HFF-Myc (cell line): Measurements from ENCODE around the gene TTC9C.

Experiments used
- DNase-seq: peaks from one replicate; pipeline ENCODE4 v3.0.0-alpha.2; 2011; ENCODE audit warnings: low read depth; ENCODE audit errors: extremely low read depth
- H3K4me3 ChIP-seq: replicated peaks from 2 replicates; pipeline ENCODE4 v1.5.1; 2011; ENCODE audit warnings: low read depth, mild to moderate bottlenecking, control low read depth, low read length
- CTCF ChIP-seq: IDR thresholded peaks from 2 replicates; pipeline ENCODE4 v1.5.1; 2012; ENCODE audit warnings: mild to moderate bottlenecking, low read depth, low read length, control low read depth; ENCODE audit errors: missing control alignments

Gene TTC9C

DNA sequence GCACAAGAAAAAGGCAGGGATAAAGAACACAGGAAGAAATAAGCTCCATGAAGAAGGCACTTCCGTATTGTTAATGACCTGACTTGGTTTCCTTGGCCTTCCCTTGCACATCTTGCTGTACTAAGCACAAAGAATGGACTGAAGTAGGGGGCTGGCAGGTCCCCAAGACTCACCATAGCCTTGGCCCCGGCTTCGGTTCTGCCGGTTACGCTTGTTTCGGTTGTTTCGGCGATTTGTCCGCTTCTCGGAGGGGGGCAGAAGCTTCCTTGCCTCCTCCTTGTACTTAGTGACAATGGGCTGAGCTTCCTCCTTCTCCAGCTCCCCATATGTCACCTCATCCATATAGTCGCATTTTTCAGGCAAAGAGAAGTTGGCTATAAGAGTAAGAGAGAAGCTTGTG lies 11.5 kb upstream of the TTC9C start:
- H3K4me3 ChIP-seq = no peak overlapping the region
- DNase-seq = no peak
- TF ChIP-seq CTCF = no peak

GRCh38 chr11:62719302-62719978 lies 8.8 kb upstream of the TTC9C start:
- no peak overlapping the region for H3K4me3 ChIP-seq
- TF ChIP-seq CTCF = no peak
- no peak for DNase-seq

DNA sequence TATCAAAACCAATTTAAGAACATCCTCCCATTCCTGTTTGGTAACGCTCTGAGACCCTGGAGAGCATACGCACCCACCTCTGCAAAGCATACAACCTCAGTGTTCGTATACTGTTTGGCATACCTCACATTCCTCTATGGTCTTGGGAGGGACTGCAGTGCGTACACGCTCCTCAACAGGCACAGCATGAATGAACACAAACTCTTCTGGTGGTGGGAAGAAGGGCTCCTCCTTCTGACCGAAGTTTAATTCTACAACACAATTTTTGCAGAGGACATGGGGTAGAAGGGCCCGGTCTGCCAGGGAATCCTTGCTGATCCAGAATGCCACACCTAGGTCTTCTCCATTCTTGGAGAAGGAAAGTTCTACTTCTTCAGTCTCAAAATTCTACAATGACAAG lies 6.3 kb upstream of the TTC9C start:
- DNase-seq = no peak
- peak; percentile 14 for TF ChIP-seq CTCF
- no peak overlapping the region for H3K4me3 ChIP-seq

GRCh38 chr11:62724171-62724570 lies 4.1 kb upstream of the TTC9C start:
- TF ChIP-seq CTCF = no peak
- H3K4me3 ChIP-seq = peak overlapping the region; percentile 99
- no peak for DNase-seq

DNA sequence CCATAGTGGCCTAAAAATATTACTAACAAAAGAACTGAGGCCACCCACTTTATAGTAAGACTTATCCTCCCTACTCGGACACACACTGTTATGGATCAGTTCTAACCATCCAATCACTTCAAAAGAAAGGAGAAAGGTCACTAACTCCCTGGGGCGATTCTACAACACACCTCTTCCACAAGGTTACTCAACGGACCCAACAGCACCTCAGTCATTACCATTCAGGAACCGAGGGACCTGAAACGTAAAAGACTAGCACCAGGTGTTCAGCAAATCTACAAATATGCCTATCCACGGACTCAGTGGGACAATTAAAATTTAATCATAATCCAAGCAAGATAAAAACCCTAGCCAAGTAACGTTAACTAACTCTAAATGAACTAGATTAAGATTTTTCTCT lies 2.6 kb upstream of the TTC9C start:
- no peak for DNase-seq
- H3K4me3 ChIP-seq = peak overlapping the region; percentile 99
- no peak for TF ChIP-seq CTCF

- no peak for DNase-seq
- H3K4me3 ChIP-seq = peak overlapping the region; percentile 99
- no peak for TF ChIP-seq CTCF
These were observed 2.0 kb upstream of the TTC9C start for GRCh38 chr11:62726156-62726914.
